GM23248 (cell line): ENCODE data around the gene RASGRF1.

ENCODE experiments used
- EZH2 ChIP-seq: fragments of 200-600 bp; sonication (generic); IDR thresholded peaks from 2 replicates; pipeline ENCODE4 v1.6.1; 2018; ENCODE audit warnings: antibody characterized with exemption, mild to moderate bottlenecking; ENCODE audit not compliant: insufficient read depth, poor library complexity, severe bottlenecking
- EZH2phosphoT487 ChIP-seq: fragments of 200-600 bp; sonication (generic); IDR thresholded peaks from 2 replicates; pipeline ENCODE4 v1.6.1; 2018; ENCODE audit warnings: antibody characterized with exemption, moderate library complexity, mild to moderate bottlenecking, low read depth; ENCODE audit not compliant: insufficient read depth

DNA sequence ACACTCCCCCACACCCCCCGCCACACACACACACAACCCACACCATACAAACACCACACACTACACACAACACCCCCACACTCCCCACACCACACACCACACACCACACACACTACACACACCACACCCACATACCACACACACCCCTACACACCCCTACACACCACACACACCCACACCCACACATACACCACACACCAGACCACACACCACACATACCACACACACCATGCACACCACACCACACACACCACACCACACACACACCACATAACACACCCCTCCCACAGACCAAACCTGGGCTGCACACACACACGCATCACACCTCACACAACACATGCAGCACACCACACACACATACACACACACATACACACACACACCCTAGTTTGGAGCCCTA, 1.8 kb upstream of the RASGRF1 start:
- TF ChIP-seq EZH2phosphoT487 (no peak), EZH2 (no peak)
